Trophoblast cell (in vitro differentiated cells and primary cell): ENCODE data around the gene MEAF6.
"Not testable (repeated sequence)": the region's sequence is repeated elsewhere in the genome, so short reads cannot be mapped to it uniquely, and the experiment has no call there.

Experiments
- DNase-seq, 2 donors: peaks; one replicate each; pipeline ENCODE4 v3.0.0-alpha.2; 2016
- H2AFZ ChIP-seq: 2 replicates; pipeline ENCODE4 v1.6.1; 2013; ENCODE audit warnings: low read length, moderate library complexity, mild to moderate bottlenecking; ENCODE audit not compliant: insufficient read depth, poor library complexity
- H2AK5ac ChIP-seq: 2 replicates; pipeline ENCODE4 v1.6.1; 2013; ENCODE audit warnings: mild to moderate bottlenecking, low read length
- H2BK120ac ChIP-seq: 2 replicates; pipeline ENCODE4 v1.6.1; 2013; ENCODE audit warnings: low read length, mild to moderate bottlenecking, moderate library complexity; ENCODE audit not compliant: insufficient read depth, poor library complexity
- H2BK12ac ChIP-seq: 2 replicates; pipeline ENCODE4 v1.6.1; 2013; ENCODE audit warnings: mild to moderate bottlenecking, low read length, moderate library complexity
- H2BK5ac ChIP-seq: 2 replicates; pipeline ENCODE4 v1.6.1; 2013; ENCODE audit warnings: low read length, low read depth, moderate library complexity, mild to moderate bottlenecking; ENCODE audit not compliant: poor library complexity
- H3K14ac ChIP-seq: 2 replicates; pipeline ENCODE4 v1.6.1; 2013; ENCODE audit warnings: mild to moderate bottlenecking, low read length
- H3K18ac ChIP-seq: 2 replicates; pipeline ENCODE4 v1.6.1; 2013; ENCODE audit warnings: mild to moderate bottlenecking, low read length
- H3K23ac ChIP-seq: 2 replicates; pipeline ENCODE4 v1.6.1; 2013; ENCODE audit warnings: low read length
- H3K27ac ChIP-seq: 2 replicates; pipeline ENCODE4 v1.5.1; 2013; ENCODE audit warnings: low read depth, mild to moderate bottlenecking, inconsistent platforms, low read length, moderate library complexity
- H3K27me3 ChIP-seq: 2 replicates; pipeline ENCODE4 v1.6.1; 2013; ENCODE audit warnings: inconsistent platforms, mild to moderate bottlenecking, low read length, moderate library complexity; ENCODE audit not compliant: insufficient read depth
- H3K36me3 ChIP-seq, 2 experiments: 1 replicate in 1 of 2; 2 replicates in 1 of 2; pipeline ENCODE4 v1.6.1; 2013; ENCODE audit warnings: low read length in 2 of 2, mild to moderate bottlenecking in 2 of 2, moderate library complexity in 1 of 2; ENCODE audit not compliant: insufficient read depth in 2 of 2, control insufficient read depth in 1 of 2
- H3K4ac ChIP-seq: 2 replicates; pipeline ENCODE4 v1.6.1; 2013; ENCODE audit warnings: low read depth, mild to moderate bottlenecking, low read length, moderate library complexity
- H3K4me1 ChIP-seq, 2 experiments: 1 replicate in 1 of 2; 2 replicates in 1 of 2; pipeline ENCODE4 v1.6.1; 2013; ENCODE audit warnings: low read length in 2 of 2, mild to moderate bottlenecking in 2 of 2, moderate library complexity in 1 of 2; ENCODE audit not compliant: insufficient read depth in 2 of 2, control insufficient read depth in 1 of 2
- H3K4me2 ChIP-seq: 2 replicates; pipeline ENCODE4 v1.6.1; 2013; ENCODE audit warnings: inconsistent platforms, mild to moderate bottlenecking, low read length, moderate library complexity
- H3K4me3 ChIP-seq: 2 replicates; pipeline ENCODE4 v1.5.1; 2013; ENCODE audit warnings: mild to moderate bottlenecking, low read depth, low read length, inconsistent platforms
- H3K79me1 ChIP-seq: one replicate; pipeline ENCODE4 v1.6.1; 2013; ENCODE audit warnings: low read length
- H3K79me2 ChIP-seq: 2 replicates; pipeline ENCODE4 v1.6.1; 2013; ENCODE audit warnings: low read length, mild to moderate bottlenecking; ENCODE audit not compliant: control insufficient read depth, insufficient read depth, poor library complexity
- H3K9ac ChIP-seq: 2 replicates; pipeline ENCODE4 v1.6.1; 2013; ENCODE audit warnings: mild to moderate bottlenecking, low read length
- H3K9me3 ChIP-seq: 2 replicates; pipeline ENCODE4 v1.6.1; 2013; ENCODE audit warnings: low read depth, mild to moderate bottlenecking, control low read depth, inconsistent platforms, low read length; ENCODE audit not compliant: insufficient read depth
- H4K12ac ChIP-seq: 2 replicates; pipeline ENCODE4 v1.6.1; 2013; ENCODE audit warnings: low read depth, mild to moderate bottlenecking, low read length, moderate library complexity
- H4K8ac ChIP-seq: 2 replicates; pipeline ENCODE4 v1.6.1; 2013; ENCODE audit warnings: low read depth, mild to moderate bottlenecking, low read length, moderate library complexity
- H4K91ac ChIP-seq: one replicate; pipeline ENCODE4 v1.6.1; 2013; ENCODE audit warnings: low read depth, mild to moderate bottlenecking, low read length, moderate library complexity
- WGBS: extraction: QIAGEN DNeasy Blood & Tissue Kit; methylation state at CpG from one replicate; pipeline ENCODE4 v1.1.7; 2013; ENCODE audit warnings: missing lambda C conversion rate; ENCODE audit not compliant: insufficient read length, insufficient coverage; ENCODE audit errors: extremely low coverage; 5-methylcytosine and 5-hydroxymethylcytosine counted together

MEAF6 gene

GRCh38 chr1:37502791-37503190 lies 11.8 kb downstream of the MEAF6 start:
- H3K18ac ChIP-seq, H4K8ac ChIP-seq, H2BK5ac ChIP-seq, H4K12ac ChIP-seq, H3K27ac ChIP-seq, H3K4ac ChIP-seq, H3K4me3 ChIP-seq, H3K9ac ChIP-seq, H3K4me2 ChIP-seq, DNase-seq, H2BK12ac ChIP-seq, H3K14ac ChIP-seq, H4K91ac ChIP-seq, H3K79me1 ChIP-seq, H3K4me1 ChIP-seq, H2BK120ac ChIP-seq, H3K9me3 ChIP-seq, H2AFZ ChIP-seq, H3K23ac ChIP-seq, H3K79me2 ChIP-seq, H2AK5ac ChIP-seq, H3K27me3 ChIP-seq: not testable (repeated sequence)
- no CpG with 5 or more reads among the region's 2 CpGs for WGBS
- peaks cover 7 to 26% of the 10 kb centered on the region in 2 experiments for H3K36me3 ChIP-seq

GRCh38 chr1:37502104-37502503 lies 12.5 kb downstream of the MEAF6 start:
- no peak overlapping the region for H3K23ac ChIP-seq
- H3K4me1 ChIP-seq = no peaks in the 10 kb centered on the region
- no peak overlapping the region for H2BK120ac ChIP-seq
- no peaks in the 10 kb centered on the region for H3K79me2 ChIP-seq
- no peak for DNase-seq
- no peak overlapping the region for H2AFZ ChIP-seq
- H3K27ac ChIP-seq = no peak overlapping the region
- no peak overlapping the region for H2BK5ac ChIP-seq
- no peak overlapping the region for H3K4me2 ChIP-seq
- H3K27me3 ChIP-seq = no peaks in the 10 kb centered on the region
- no peak overlapping the region for H4K8ac ChIP-seq
- H3K36me3 ChIP-seq = peaks cover 6 to 25% of the 10 kb centered on the region in 2 experiments
- H3K18ac ChIP-seq = no peak overlapping the region
- H2AK5ac ChIP-seq = no peak overlapping the region
- H4K91ac ChIP-seq = no peak overlapping the region
- H2BK12ac ChIP-seq = no peak overlapping the region
- H3K9me3 ChIP-seq = no peaks in the 10 kb centered on the region
- no peak overlapping the region for H3K9ac ChIP-seq
- H3K79me1 ChIP-seq = no peaks in the 10 kb centered on the region
- H4K12ac ChIP-seq = no peak overlapping the region
- H3K4me3 ChIP-seq = no peak overlapping the region
- no peak overlapping the region for H3K4ac ChIP-seq
- no peak overlapping the region for H3K14ac ChIP-seq

GRCh38 chr1:37501661-37502060 lies 12.9 kb downstream of the MEAF6 start:
- H3K4me3 ChIP-seq = no peak overlapping the region
- no peak overlapping the region for H3K4me2 ChIP-seq
- H3K27me3 ChIP-seq = no peaks in the 10 kb centered on the region
- H3K14ac ChIP-seq = no peak overlapping the region
- peaks cover 7 to 24% of the 10 kb centered on the region in 2 experiments for H3K36me3 ChIP-seq
- no peak for DNase-seq
- no CpG with 5 or more reads among the region's 5 CpGs for WGBS
- no peak overlapping the region for H2BK12ac ChIP-seq
- no peak overlapping the region for H4K8ac ChIP-seq
- H2AFZ ChIP-seq = no peak overlapping the region
- no peak overlapping the region for H3K18ac ChIP-seq
- no peaks in the 10 kb centered on the region for H3K79me2 ChIP-seq
- no peaks in the 10 kb centered on the region for H3K79me1 ChIP-seq
- no peak overlapping the region for H2BK5ac ChIP-seq
- H4K91ac ChIP-seq = no peak overlapping the region
- no peak overlapping the region for H3K23ac ChIP-seq
- no peak overlapping the region for H2AK5ac ChIP-seq
- H2BK120ac ChIP-seq = no peak overlapping the region
- H3K27ac ChIP-seq = no peak overlapping the region
- H3K9ac ChIP-seq = no peak overlapping the region
- H4K12ac ChIP-seq = no peak overlapping the region
- no peaks in the 10 kb centered on the region for H3K9me3 ChIP-seq
- no peak overlapping the region for H3K4ac ChIP-seq
- H3K4me1 ChIP-seq = no peaks in the 10 kb centered on the region

GRCh38 chr1:37498872-37499617 lies 15.5 kb downstream of the MEAF6 start:
- Histone ChIP-seq H3K14ac (no peak overlapping the region), H2BK5ac (no peak overlapping the region), H3K4me1 (no peaks in the 10 kb centered on the region), H3K9me3 (no peaks in the 10 kb centered on the region), H3K27ac (no peak overlapping the region), H2AFZ (no peak overlapping the region), H3K79me2 (no peaks in the 10 kb centered on the region), H3K9ac (no peak overlapping the region), H3K4me2 (no peak overlapping the region), H3K18ac (no peak overlapping the region), H3K23ac (no peak overlapping the region), H3K79me1 (no peaks in the 10 kb centered on the region), H2BK120ac (no peak overlapping the region), H3K36me3 (peaks cover 6 to 22% of the 10 kb centered on the region in 2 experiments), H4K91ac (no peak overlapping the region), H3K4ac (no peak overlapping the region), H2AK5ac (no peak overlapping the region), H4K8ac (no peak overlapping the region), H4K12ac (no peak overlapping the region), H3K27me3 (no peaks in the 10 kb centered on the region), H3K4me3 (no peak overlapping the region), H2BK12ac (no peak overlapping the region)
- WGBS = no CpG with 5 or more reads among the region's 4 CpGs
- no peak for DNase-seq
